Limb (tissue), 2 donors: Measurements from ENCODE around the gene HOMER3.

Experiments
- DNase-seq, 2 donors: peaks; one replicate each; pipeline ENCODE4 v3.0.0-alpha.2; 2016; ENCODE audit errors: extremely low spot score in 2 of 2

The HOMER3 gene

GRCh38 chr19:18879579-18880373, 61.2 kb downstream of the HOMER3 start:
- DNase-seq = no peak
